GM18498 (cell line): Measurements from ENCODE around the gene GPATCH8.
A peak's percentile ranks its signal among the peaks of the same experiment; 100 is the strongest.
"Not testable (repeated sequence)": the region's sequence is repeated elsewhere in the genome, so short reads cannot be mapped to it uniquely, and the experiment has no call there.

Experiments
- ATAC-seq: cut with Tn5 transposase; IDR thresholded peaks from one replicate; pipeline ENCODE4 v1.9.1; 2021; ENCODE audit warnings: mild to moderate bottlenecking, moderate library complexity; ENCODE audit not compliant: unreplicated experiment

GPATCH8 gene

GRCh38 chr17:44503147-44504029 is at the start of gene GPATCH8:
TSS of gene GPATCH8 (minus strand) at chr17:44503406. CDS start at chr17:44503370, 36 bp downstream.
- peak; percentile 92 for ATAC-seq

DNA sequence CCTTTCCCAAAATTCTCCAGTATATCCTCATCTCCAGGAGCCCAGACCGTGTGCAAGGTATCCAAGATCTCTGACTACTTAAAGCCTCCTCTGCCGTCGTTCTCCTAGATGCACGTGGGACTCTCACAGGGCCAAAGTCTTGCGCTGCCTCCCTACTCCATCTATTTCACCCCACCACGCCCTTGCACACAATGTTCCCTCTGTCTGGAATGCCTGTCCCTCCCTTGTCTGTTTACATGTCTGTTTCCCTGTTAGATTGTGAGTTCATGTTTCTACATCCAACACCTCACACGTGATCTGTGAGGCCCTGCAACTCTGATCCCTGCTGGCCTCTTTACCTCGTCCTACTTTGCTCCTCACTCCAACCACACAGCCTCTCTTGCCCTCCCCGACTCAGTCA is 49.2 kb upstream of the GPATCH8 start:
- ATAC-seq, result no peak

DNA sequence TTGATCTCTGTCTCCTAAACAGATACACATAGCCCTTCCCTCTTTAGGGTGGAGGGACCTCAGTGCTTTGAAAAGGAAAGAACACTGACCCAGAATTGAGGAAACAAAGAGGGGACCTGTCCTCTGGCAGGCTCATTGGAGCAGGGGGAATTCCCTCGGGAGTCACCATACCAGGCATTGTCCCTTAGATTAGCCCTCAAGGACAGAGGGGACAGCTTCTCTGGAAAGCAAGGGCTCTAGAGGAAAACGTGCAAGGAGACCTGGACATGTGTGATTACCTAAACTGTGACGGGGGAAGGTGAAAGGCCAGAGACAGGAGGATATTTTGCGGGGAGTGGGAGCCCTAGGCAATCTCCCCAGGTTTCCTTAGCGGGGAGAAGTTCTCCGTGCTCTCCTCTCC is 46.5 kb upstream of the GPATCH8 start:
- no peak for ATAC-seq

GRCh38 chr17:44548376-44549230 is 45.4 kb upstream of the GPATCH8 start:
- ATAC-seq, result no peak

GRCh38 chr17:44547625-44548267 is 44.5 kb upstream of the GPATCH8 start:
- no peak for ATAC-seq

GRCh38 chr17:44546671-44547606 is 43.7 kb upstream of the GPATCH8 start:
- no peak for ATAC-seq

GRCh38 chr17:44543905-44544523 is 40.8 kb upstream of the GPATCH8 start:
- no peak for ATAC-seq

- ATAC-seq, result no peak
These were observed 40.2 kb upstream of the GPATCH8 start for GRCh38 chr17:44543213-44543904.

DNA sequence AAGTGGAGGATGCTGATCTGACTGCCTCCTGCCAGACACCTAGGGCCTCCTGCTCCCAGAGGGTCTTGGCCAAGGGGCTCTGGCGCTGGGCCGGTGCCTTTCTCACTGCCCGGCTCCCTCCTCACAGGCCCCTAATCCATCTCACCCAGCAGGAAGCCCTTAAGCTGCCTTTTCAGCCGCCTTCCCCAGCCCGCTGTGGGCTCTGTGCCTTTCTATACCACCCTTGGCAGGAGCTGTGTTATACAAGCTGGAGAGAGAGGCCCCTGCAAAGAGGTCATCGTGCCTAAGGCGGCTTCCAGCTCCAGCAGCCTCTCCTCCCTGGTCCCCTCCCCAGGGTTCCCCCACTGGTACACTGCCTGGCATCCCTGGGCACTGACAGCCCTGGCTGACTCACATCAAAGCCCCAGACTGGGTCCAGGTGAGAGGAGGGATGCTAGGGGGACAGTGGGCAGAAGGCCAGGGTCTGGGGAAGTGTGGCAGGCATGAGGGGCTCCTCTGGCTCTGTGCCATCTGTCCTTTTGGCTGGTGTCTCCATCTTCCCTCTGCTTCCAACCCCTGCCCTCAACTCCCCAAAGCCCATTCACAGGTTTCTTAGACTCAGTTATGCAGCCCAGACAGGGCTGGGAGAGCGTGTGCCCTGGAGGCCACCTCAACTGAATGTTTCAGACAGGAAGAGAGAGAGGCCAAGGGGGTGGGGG is 38.8 kb upstream of the GPATCH8 start:
- no peak for ATAC-seq

DNA sequence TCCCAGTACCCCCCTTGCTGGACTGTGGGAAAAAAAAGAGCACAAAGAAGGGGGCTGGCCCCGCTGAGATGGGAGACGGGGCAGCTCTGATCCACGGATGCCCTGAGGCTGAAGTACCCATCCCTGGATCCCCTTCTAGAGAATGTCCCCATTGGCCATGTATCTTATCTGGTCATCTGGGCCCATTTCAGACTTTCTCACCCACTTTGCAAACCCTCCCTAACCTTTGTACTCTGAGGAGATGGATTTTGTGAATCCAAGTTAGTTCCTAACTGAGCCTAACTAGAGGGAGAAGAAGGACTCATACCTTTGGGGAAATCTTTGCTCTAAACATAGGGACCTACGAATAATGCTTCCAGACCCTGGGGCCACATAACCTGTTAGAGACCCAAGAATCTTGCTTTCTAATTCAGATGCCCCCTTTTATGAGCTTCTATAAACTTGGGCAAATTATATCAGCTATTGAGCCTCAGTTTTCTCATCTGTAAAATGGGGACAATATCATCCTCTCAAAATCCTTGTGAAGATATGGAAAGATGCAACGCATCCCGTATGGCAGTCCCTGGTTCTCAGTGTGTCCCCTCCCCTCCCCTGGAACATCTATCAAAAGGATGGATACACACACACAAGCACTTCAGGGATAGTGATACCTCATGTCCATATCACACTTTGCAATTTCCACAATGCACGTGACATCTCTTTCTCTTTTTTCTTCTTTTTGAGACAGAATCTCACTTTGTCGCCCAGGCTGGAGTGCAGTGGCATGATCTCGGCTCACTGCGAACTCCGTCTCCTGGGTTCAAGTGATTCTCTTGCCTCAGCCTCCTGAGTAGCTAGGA is 37.3 kb upstream of the GPATCH8 start:
- ATAC-seq, result no peak

DNA sequence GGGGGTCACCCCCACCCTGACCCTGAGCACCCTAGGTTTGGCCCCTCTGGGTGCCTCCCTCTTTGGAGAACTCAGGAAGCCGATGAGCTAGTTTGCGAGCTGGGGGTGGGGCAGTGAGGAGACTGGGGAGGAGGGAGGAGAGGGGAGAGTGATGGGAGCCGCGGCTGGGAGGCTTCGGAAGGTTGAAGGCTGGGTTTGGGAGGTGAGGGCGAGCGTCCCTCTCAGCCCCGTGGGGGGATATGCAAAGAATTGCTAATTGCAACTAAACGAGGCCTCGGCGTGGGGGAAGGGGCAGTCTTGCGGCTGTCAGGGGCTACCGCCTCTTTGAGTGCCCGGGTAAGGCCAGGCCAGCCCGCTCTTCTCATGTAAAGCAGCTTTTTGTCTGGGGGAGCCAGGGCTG is 36.5 kb upstream of the GPATCH8 start:
- no peak for ATAC-seq

- ATAC-seq, result not testable (repeated sequence)
These were observed 34.7 kb upstream of the GPATCH8 start for GRCh38 chr17:44537922-44538321.

GRCh38 chr17:44536090-44536953 is 33.1 kb upstream of the GPATCH8 start:
- ATAC-seq, result no peak

GRCh38 chr17:44533533-44534246 is 30.5 kb upstream of the GPATCH8 start:
- ATAC-seq, result no peak

DNA sequence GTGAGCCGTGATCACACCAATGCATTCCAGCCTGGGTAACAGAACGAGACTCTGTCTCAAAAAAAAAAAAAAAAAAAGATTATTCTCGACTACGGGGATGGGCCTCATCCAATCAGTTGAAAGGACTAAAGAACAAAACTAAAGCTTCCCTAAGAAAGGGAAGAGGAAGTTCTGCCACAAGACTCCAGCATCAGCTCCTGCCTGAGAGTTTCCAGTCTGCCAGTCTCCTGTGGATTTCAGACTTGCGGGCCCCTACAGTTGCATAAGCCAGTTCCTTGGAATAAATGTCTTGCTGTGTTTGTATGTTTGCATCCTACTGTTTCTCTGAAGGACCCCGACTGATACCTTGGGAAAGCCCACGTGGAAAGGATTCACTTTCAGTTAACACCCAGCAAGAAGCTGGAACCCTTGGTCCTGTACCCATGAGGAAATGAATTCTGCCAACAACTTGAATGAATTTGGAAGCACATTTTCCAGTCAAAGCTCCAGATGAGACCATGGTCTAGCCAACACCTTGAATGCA is 27.8 kb upstream of the GPATCH8 start:
- ATAC-seq, result no peak

DNA sequence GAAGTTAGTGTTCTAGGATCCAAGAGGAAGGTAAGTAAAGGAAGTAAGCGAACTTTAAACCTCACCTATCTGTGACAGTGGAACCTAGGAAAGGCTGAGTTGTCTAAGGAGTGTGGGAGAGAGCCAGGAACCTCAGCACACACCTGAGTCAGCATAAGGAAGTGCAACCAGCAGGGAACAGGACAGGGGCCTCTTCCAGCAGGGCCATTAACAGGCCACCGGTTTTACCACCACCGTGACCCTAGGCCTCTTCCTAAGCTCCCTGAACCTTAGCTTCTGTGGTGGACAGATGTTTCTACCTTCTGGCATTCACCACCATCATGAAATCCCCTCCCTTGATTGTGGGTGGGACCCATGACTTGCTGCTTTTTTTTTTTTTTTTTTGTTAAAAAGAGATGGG is 26.7 kb upstream of the GPATCH8 start:
- no peak for ATAC-seq
